Pancreas (tissue), 10 donors: ENCODE measurements around the gene COX19. TPM values are rescaled to one million over a fixed set of nuclear protein-coding genes. Genes with fewer than 3 reads are reported as not detected.
"Not testable (repeated sequence)": the region's sequence is repeated elsewhere in the genome, so short reads cannot be mapped to it uniquely, and the experiment has no call there.

ENCODE experiments used
- ATAC-seq, 4 donors: fragments of 200-7000 bp; cut with Tn5 transposase; one replicate each; pipeline versions ENCODE4 v1.8.0 to v1.9.1; 2020; ENCODE audit warnings: mild to moderate bottlenecking in 4 of 4, moderate library complexity in 4 of 4
- DNase-seq, 6 donors: peaks; one replicate each; pipeline ENCODE4 v3.0.0-alpha.2; 2020
- FAIRE-seq: peaks from 2 replicates; lab custom pipeline; 2012; peaks lifted over from hg19 to GRCh38; lab: Jason Lieb, UNC
- H3K27ac ChIP-seq, 4 donors: fragments of 200-600 bp; sonication (generic); 1 replicate in 3 of 4; 2 replicates in 1 of 4; pipeline versions ENCODE4 v1.5.0 to v1.8.0; 2020
- H3K27me3 ChIP-seq, 4 donors: fragments of 200-600 bp; one replicate each; pipeline ENCODE4 v1.8.0; 2021
- H3K36me3 ChIP-seq, 3 donors: fragments of 200-600 bp; sonication (generic) in 1 of 3; one replicate each; pipeline versions ENCODE4 v1.5.0 to v1.8.0; 2020 to 2021
- H3K4me1 ChIP-seq, 3 donors: fragments of 200-600 bp; one replicate each; pipeline ENCODE4 v1.8.0; 2021
- H3K4me3 ChIP-seq, 4 donors: fragments of 200-600 bp; sonication (generic) in 2 of 4; one replicate each; pipeline versions ENCODE4 v1.5.0 to v1.8.0; 2020 to 2021
- H3K9me3 ChIP-seq, 4 donors: fragments of 200-600 bp; one replicate each; pipeline ENCODE4 v1.8.0; 2021
- WGBS, 2 donors: extraction: QIAGEN DNeasy Blood & Tissue Kit; methylation state at CpG; one replicate each; pipeline ENCODE4 v1.1.7; 2013; 5-methylcytosine and 5-hydroxymethylcytosine counted together
- intact Hi-C, 3 donors: fragments of 100-400 bp; cut with DNase I; formaldehyde crosslinking; loops; one replicate each; pipeline versions ENCODE4 v1.11.1 to v1.14.2; 2022
- polyA plus RNA-seq, 2 donors: library from polyadenylated mRNA; stranded (reverse); fragments of 200-250 nt; gene quantifications; one replicate each; pipeline ENCODE4 v1.2.3, GENCODE V29; 2013
- total RNA-seq, 6 donors: library from RNA; stranded (reverse); fragmentation: NEBNext Ultra II Directional in 4 of 6; extraction: Animal tissue kit (Norgen Biotek cat#: 25700) in 4 of 6; gene quantifications; one replicate each; pipeline versions ENCODE4 v1.2.1 to v1.2.4, GENCODE V29; 2021 to 2023
- TF ChIP-seq, protein P1 (sequence below), 4 donors: fragments of 200-600 bp; sonication (generic) in 3 of 4; IDR thresholded peaks; one replicate each; pipeline versions ENCODE4 v1.5.0 to v1.8.0; 2021; ENCODE audit warnings: antibody characterized with exemption in 4 of 4
- donor health status: healthy with polysubstance abuse.
- donor health status: DM: no; HTN: no; CAD: no; lungs with moderate emphysema.
- donor health status: DM: no; HTN: no; CAD: no.
- donor health status: control.
- donor health status: control.
- donor health status: Bipolar disorder and iron deficiency.
- donor health status: DM: yes; HTN: yes; CAD: no.
- donor health status: DM: no; HTN: no; CAD: no.
- donor health status: DM: no; HTN: no; CAD: no.
- donor health status: DM: yes; HTN: yes; CAD: no.

COX19 gene
- total and polyA plus RNA-seq, 8 donors: 4.2 to 9.1 (median 6.4) TPM

DNA sequence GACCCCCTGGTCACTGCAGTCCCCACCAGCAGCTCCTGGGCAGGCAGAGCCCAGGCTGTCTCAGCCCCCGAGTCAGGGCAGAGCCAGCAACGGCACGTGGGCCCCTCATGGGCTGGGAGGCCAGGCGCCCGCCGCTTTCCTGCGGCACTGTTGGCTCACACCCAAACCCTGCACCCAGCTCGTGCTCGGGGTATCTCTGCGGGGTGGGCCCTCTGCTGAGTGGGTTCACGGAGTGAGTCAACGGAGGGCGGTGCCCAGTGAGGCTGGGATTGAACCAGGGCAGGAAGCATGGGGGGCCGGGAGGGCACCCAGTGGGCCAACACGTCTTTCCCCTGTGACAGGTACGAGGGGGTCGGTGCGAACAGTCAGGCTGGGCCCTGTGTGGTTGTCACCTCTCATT, 49.7 kb downstream of the COX19 start:
- Histone ChIP-seq H3K36me3 (no peaks in the 10 kb centered on the region), H3K4me3 (no peak overlapping the region), H3K27ac (no peak overlapping the region), H3K4me1 (no peaks in the 10 kb centered on the region), H3K9me3 (no peaks in the 10 kb centered on the region), H3K27me3 (no peaks in the 10 kb centered on the region)
- DNase-seq (peak in 4 of 6 donors; percentile 15 to 77 (median 48)), ATAC-seq (peak in 1 of 4 donors; percentile 39), FAIRE-seq (no peak)
- 83 to 88% methylated on average over 18 of the region's 18 CpGs for WGBS, 2 donors
- intact Hi-C loops: no loop called here
- TF ChIP-seq, protein P1, sequence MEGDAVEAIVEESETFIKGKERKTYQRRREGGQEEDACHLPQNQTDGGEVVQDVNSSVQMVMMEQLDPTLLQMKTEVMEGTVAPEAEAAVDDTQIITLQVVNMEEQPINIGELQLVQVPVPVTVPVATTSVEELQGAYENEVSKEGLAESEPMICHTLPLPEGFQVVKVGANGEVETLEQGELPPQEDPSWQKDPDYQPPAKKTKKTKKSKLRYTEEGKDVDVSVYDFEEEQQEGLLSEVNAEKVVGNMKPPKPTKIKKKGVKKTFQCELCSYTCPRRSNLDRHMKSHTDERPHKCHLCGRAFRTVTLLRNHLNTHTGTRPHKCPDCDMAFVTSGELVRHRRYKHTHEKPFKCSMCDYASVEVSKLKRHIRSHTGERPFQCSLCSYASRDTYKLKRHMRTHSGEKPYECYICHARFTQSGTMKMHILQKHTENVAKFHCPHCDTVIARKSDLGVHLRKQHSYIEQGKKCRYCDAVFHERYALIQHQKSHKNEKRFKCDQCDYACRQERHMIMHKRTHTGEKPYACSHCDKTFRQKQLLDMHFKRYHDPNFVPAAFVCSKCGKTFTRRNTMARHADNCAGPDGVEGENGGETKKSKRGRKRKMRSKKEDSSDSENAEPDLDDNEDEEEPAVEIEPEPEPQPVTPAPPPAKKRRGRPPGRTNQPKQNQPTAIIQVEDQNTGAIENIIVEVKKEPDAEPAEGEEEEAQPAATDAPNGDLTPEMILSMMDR (IDR thresholded peaks at IDR 0.05): no peak

DNA sequence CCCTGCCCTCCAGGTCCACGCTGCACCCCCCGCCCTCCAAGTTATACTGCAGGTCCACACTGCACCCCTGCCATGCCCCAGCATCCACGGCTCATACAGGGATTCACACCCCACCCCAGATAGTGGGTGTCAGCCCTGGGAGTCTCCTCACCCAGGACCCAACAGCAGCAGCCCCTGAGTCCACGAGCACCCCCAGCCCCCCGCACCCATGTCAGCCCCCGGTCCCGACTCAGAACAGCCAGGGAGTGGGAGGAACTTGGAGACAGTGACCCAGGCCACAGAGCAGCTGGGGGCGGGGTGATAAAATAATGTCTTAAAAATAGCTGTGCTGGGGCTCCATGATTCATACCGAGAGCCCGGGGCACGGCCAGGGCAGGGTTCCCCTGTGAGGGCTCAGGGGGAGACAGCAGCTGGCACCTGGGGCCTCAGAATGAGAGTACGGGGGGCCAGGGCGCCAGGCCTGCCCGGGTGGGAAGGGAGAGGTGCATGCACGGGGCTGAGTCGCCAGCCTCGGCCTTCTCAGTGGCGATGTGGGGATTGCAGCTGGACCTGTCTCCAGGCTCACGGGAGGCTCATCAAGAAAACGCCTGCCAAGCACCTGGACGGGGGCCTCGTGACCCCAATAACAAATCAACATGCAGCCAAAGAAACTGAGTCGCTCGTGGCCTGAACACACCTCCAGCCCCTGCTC, 50.7 kb downstream of the COX19 start:
- H3K4me1 ChIP-seq: no peaks in the 10 kb centered on the region
- no peak for FAIRE-seq
- intact Hi-C loops: no loop called here

DNA sequence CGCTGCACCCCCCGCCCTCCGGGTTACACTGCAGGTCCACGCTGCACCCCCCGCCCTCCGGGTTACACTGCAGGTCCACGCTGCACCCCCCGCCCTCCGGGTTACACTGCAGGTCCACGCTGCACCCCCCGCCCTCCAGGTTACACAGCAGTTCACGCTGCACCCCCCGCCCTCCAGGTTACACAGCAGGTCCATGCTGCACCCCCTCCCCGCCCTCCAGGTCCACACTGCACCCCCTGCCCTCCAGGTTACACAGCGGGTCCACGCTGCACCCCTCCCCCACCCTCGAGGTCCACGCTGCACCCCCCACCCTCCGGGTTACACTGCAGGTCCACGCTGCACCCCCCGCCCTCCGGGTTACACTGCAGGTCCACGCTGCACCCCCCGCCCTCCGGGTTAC, 51.3 kb downstream of the COX19 start:
- H3K36me3 ChIP-seq, H3K4me3 ChIP-seq, H3K27me3 ChIP-seq, H3K9me3 ChIP-seq, H3K27ac ChIP-seq, ATAC-seq, FAIRE-seq, intact Hi-C loops, H3K4me1 ChIP-seq: not testable (repeated sequence)
- 79 to 84% methylated on average over 10 to 25 of the region's 25 CpGs for WGBS, 2 donors
- DNase-seq: peak in 4 of 6 donors; percentile 13 to 83 (median 22)

More for the DNA sequence above, 50.7 kb downstream of the COX19 start:
- H3K27ac ChIP-seq: no peak overlapping the region
- H3K9me3 ChIP-seq: no peaks in the 10 kb centered on the region
- no peaks in the 10 kb centered on the region for H3K27me3 ChIP-seq
- TF ChIP-seq, protein P1 (IDR thresholded peaks at IDR 0.05): no peak
- no peak overlapping the region for H3K4me3 ChIP-seq
- H3K36me3 ChIP-seq: no peaks in the 10 kb centered on the region
- 84 to 86% methylated on average over 24 of the region's 24 CpGs for WGBS, 2 donors
- ATAC-seq (no peak), DNase-seq (peak in 4 of 6 donors; percentile 14 to 67 (median 34))

DNA sequence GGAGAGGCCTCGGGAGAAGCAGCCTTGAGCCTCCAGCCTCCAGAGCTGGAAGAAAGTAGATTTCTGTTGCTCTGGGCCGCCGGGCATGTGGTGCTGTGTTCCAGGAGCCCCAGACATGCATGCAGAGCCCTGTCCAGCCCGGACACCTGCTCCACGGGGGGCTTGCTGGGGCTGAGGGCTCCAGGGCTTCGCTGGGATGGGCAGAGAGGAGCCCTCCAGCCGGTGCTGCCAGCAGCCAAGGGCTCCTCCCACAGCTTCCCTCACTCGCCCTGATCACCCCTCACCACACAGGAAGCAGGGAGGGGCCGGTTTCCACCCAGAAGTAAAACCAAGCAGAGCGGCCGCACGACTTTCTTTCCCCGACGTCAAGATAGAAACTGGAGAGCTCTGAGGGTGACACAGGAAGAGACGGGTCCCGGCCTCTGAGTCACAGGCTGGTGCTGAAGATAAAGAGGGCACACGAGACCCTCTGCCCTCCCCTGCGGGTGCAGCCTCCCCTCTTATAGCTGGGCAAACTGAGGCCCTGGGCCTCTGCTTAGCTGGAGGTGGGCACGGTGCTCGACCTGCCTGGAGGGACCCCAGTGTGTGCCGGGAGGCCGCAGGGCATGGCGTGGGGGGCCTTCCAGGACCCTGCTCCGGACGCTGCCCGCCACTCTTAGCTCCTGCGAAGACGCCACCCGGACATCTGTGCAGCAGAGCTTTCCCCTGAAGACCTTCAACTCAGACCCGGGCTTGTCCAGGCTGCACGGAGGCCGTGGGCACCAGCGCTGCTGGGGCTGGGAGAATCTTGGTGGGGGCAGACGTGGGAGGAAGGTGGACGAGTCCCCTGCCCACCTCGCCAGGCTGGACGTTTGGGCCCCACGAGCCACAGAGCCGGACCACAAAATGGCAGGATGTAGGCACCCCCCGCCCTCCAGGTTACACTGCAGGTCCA, 52.0 kb downstream of the COX19 start:
- FAIRE-seq: no peak
- Histone ChIP-seq H3K4me1 (no peaks in the 10 kb centered on the region), H3K27me3 (no peaks in the 10 kb centered on the region), H3K27ac (peak overlapping the region in 1 of 4 donors; percentile 22), H3K4me3 (no peak overlapping the region), H3K36me3 (no peaks in the 10 kb centered on the region), H3K9me3 (no peaks in the 10 kb centered on the region)
- intact Hi-C loops: no loop called here
- peak in 3 of 4 donors; percentile 46 to 76 (median 68) for ATAC-seq
- peak in 4 of 6 donors; percentile 22 to 64 (median 51) for DNase-seq
- 85% methylated on average over 37 to 40 of the region's 40 CpGs for WGBS, 2 donors
- TF ChIP-seq, protein P1 (IDR thresholded peaks at IDR 0.05): no peak

DNA sequence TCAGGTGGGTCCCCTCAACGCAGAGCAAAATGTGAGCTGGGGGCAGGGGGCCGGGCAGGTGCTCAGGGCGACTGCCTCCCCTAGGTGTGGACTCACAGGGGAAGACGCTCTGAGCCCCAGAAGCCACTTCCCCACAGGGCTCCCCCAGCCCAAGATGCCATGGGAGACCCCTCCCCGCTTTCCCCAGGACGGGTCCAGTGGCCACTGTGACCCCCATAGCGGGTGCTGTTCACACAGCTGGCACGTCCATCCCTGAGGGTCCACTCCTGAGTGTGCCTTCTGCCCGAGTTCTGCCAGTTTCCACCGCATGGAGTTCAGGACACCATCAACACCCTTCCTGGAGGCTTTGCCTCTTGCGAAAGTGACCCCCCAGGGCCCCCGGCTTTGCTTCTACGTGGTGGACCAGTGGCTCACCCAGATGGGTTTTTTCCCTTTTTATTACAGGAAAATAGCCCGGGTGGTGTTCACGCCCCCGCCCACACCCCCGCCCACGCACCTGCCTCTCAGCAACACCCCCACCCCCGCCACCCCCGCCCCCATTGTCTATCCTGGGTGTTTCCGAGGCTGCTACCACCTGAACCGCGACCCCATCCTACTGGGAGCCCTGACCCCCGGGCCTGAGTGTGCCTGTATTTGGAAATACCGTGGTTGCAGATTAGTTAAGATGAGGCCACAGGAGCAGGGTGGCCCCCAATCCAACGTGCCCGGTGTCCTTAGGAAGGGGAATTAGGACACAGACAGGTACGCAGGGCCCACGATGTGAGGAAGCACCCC, 52.8 kb downstream of the COX19 start:
- Histone ChIP-seq H3K27ac (no peak overlapping the region), H3K27me3 (no peaks in the 10 kb centered on the region), H3K4me1 (no peaks in the 10 kb centered on the region), H3K36me3 (no peaks in the 10 kb centered on the region), H3K4me3 (no peak overlapping the region), H3K9me3 (no peaks in the 10 kb centered on the region)
- WGBS, 2 donors: 79 to 80% methylated on average over 28 to 29 of the region's 29 CpGs
- intact Hi-C loops: no loop called here
- TF ChIP-seq, protein P1 (IDR thresholded peaks at IDR 0.05): no peak
- FAIRE-seq: no peak
- peak in 4 of 6 donors; percentile 10 to 62 (median 28) for DNase-seq
- no peak for ATAC-seq
